ENCODE data around the gene ALAS1.
A peak's percentile ranks its signal among the peaks of the same experiment; 100 is the strongest.

Gene ALAS1

DNA sequence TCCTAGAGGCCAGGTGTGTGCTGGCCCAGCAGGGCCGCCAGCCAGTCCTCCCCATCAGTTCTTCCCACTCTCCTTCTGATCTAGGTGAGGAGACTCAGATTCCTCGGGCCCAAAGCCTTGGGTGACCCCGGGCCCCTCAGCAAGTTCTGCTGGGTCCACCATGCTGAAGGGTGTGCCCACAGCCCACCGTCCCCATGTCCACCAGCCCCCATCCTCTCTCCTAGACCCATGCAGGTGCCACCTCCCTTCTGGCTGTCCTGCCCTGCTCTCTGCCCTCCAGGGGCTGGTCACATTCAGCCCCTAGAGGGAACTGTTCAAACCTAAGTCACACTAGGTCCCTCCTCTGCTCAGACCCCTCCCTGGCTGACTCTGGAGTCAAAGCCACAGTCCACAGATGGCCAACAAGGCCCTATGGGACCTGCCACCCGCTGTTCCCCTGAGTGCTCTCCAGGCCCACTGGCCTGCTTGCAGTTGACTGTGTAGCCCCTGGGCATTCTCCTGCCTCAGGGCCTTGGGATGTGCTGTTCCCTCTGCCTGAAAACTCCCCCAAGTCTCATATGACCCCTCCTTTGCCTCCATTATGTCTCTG lies 28.4 kb downstream of the ALAS1 start:
- peaks cover 57% of the 10 kb centered on the region for H3K4me1 Mint-ChIP-seq (ENCODE audit: low read depth)
- H3K36me3 Mint-ChIP-seq (ENCODE audit: low read depth), result peaks cover 70% of the 10 kb centered on the region
- peaks cover 5% of the 10 kb centered on the region for H3K27me3 Mint-ChIP-seq
- intact Hi-C loops (cut with micrococcal nuclease), result no loop called here
- no peak overlapping the region for H3K4me3 Mint-ChIP-seq
- H3K27ac Mint-ChIP-seq, result peak overlapping the region; percentile 47
- H3K9me3 Mint-ChIP-seq, result no peaks in the 10 kb centered on the region

DNA sequence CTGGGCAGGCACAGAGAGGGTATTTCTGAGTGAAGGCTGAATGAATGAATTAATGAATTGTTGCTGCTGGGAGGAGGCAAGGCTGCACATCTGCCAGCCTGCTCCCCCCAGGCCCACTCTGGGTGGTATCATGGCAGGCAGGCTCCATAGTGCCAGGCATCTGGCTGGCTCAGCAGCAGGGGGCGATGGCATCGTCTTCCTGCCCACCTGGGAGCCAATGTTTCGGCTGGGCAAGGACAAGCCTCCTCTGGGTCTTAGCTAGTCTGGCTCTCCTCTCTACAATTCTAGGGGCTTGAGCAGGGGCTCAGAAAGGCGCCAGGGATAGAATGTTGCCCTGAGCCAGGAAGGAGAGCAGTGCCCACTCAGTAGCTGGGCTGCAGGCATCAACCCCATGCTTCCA lies 29.2 kb downstream of the ALAS1 start:
- Mint-ChIP-seq H3K27me3 (peaks cover 5% of the 10 kb centered on the region), H3K27ac (peak overlapping the region; percentile 47), H3K4me3 (no peak overlapping the region), H3K4me1 (ENCODE audit: low read depth) (peaks cover 65% of the 10 kb centered on the region), H3K9me3 (no peaks in the 10 kb centered on the region), H3K36me3 (ENCODE audit: low read depth) (peaks cover 71% of the 10 kb centered on the region)
- intact Hi-C loops (cut with micrococcal nuclease), result no loop called here

DNA sequence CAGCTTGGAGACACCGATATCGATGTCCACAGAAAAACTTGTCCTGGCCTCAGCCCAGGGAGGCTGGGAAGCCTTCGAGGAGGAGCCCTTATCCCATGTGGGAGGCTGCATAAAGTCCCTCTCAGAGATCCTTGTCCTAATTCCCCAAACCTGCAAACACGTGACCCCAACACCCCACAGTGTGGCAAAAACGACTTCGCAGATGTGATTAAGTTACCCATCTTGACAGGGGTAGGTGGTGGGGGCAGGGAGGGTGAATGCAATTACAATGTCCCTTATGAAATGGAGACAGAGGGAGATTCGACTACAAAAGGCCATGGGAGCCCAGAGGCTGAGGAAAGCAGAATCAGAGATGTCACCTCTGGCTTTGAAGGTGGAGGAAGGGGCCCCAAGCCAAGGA lies 29.8 kb downstream of the ALAS1 start:
- Mint-ChIP-seq H3K4me1 (ENCODE audit: low read depth) (peaks cover 72% of the 10 kb centered on the region), H3K27ac (no peak overlapping the region), H3K27me3 (peaks cover 5% of the 10 kb centered on the region), H3K36me3 (ENCODE audit: low read depth) (peaks cover 71% of the 10 kb centered on the region), H3K4me3 (no peak overlapping the region), H3K9me3 (no peaks in the 10 kb centered on the region)
- intact Hi-C loops (cut with micrococcal nuclease), result no loop called here

DNA sequence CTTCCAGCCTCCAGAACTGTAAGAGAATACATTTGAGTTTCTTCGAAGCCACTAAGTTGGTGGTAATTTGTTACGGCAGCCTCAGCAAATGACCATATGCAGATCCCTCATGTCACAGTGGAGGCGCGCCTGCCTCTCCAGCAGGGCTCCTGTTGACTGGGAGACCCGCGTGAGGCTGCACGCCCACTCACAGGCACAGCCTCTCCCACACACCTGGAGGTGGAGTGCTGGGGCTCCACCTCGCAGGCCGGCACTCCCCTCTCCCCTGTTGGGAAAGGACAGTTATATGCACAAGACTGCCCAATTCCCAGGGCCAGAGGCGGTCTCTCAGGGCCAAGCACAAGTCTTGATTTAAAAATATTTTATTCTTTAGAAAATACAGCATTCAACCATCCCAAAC lies 30.3 kb downstream of the ALAS1 start:
- Mint-ChIP-seq H3K36me3 (ENCODE audit: low read depth) (peaks cover 71% of the 10 kb centered on the region), H3K4me3 (no peak overlapping the region), H3K27me3 (peaks cover 5% of the 10 kb centered on the region), H3K4me1 (ENCODE audit: low read depth) (peaks cover 72% of the 10 kb centered on the region), H3K27ac (no peak overlapping the region), H3K9me3 (no peaks in the 10 kb centered on the region)
- intact Hi-C loops (cut with micrococcal nuclease), result no loop called here

DNA sequence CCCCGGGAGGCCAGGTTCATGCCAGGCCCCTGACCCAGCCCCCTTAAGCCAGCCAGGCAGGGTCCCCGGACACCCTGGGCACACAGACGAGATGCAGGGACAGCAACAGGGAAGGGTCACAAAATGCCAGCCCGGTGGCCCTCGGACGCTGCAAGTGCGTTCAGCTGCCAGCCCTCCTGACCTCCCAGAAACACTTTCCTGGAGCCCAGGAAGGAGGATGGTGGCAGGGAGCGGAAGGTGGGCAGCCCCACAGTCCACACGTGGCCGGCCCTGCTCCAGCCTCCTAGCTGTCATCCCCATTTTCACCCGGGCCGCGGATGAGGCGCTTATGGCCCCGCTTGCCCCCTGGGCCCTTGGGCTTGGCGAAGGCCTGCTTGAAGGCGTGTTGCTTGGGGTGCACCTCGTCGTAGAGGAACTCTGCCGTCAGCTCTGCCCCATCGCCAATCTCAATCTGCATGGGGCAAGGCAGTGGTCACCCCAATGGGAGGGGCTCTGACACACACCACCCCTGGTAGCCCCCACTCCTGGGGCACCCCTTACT lies 30.9 kb downstream of the ALAS1 start:
- no peak overlapping the region for H3K4me3 Mint-ChIP-seq
- intact Hi-C loops (cut with micrococcal nuclease), result no loop called here
- peaks cover 72% of the 10 kb centered on the region for H3K4me1 Mint-ChIP-seq (ENCODE audit: low read depth)
- H3K27me3 Mint-ChIP-seq, result peaks cover 2% of the 10 kb centered on the region
- H3K27ac Mint-ChIP-seq, result no peak overlapping the region
- peaks cover 71% of the 10 kb centered on the region for H3K36me3 Mint-ChIP-seq (ENCODE audit: low read depth)
- H3K9me3 Mint-ChIP-seq, result no peaks in the 10 kb centered on the region

DNA sequence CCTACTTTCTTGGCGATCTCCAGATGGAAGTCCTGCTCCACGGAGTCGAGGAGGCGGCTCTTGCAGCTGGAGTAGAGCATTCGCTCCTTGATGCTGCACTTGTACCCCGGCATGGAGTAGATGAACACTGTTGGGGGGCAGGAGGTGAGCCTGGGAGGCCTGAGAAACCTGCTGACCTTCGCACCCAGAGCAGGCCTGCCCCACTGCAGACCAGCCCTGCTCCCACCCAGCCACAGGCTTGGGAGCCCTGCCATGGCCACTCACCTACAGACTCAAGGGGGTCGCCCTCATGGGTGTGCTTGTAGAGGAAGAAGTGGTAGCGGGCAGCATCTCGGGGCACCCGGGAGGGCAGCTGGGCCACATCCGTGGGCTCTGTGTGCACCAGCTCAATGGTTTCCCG lies 31.7 kb downstream of the ALAS1 start:
- Mint-ChIP-seq H3K36me3 (ENCODE audit: low read depth) (peaks cover 78% of the 10 kb centered on the region), H3K4me3 (no peak overlapping the region), H3K27ac (no peak overlapping the region), H3K4me1 (ENCODE audit: low read depth) (peaks cover 73% of the 10 kb centered on the region), H3K9me3 (no peaks in the 10 kb centered on the region), H3K27me3 (no peaks in the 10 kb centered on the region)
- intact Hi-C loops (cut with micrococcal nuclease), result loop anchor here (2.0 kb wide), 1 partner anchor 109 kb away; no protein-coding TSS in a partner anchor

DNA sequence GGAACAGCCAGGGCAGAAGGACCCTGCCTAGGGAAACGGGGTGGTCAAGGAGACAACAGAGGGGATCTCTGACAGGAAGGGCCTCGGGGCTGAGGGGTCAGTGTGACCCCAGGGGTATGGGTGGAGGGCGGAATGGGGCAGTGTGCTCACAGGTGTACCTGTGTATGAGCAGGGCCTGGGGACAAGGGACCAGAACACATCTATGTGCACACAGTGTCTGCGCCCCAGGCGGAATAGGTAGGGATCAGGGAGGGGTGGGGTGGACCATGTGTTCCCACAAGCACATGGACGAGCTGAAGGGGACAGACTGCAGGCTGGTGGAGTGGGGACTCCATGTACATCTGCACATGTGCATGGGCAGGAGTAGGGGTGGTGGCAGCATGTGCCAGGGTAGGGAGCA lies 32.5 kb downstream of the ALAS1 start:
- Mint-ChIP-seq H3K9me3 (no peaks in the 10 kb centered on the region), H3K27ac (no peak overlapping the region), H3K27me3 (no peaks in the 10 kb centered on the region), H3K4me3 (no peak overlapping the region), H3K4me1 (ENCODE audit: low read depth) (peaks cover 73% of the 10 kb centered on the region), H3K36me3 (ENCODE audit: low read depth) (peaks cover 86% of the 10 kb centered on the region)
- intact Hi-C loops (cut with micrococcal nuclease), result loop anchor here (2.0 kb wide), 1 partner anchor 108 kb away; no protein-coding TSS in a partner anchor

DNA sequence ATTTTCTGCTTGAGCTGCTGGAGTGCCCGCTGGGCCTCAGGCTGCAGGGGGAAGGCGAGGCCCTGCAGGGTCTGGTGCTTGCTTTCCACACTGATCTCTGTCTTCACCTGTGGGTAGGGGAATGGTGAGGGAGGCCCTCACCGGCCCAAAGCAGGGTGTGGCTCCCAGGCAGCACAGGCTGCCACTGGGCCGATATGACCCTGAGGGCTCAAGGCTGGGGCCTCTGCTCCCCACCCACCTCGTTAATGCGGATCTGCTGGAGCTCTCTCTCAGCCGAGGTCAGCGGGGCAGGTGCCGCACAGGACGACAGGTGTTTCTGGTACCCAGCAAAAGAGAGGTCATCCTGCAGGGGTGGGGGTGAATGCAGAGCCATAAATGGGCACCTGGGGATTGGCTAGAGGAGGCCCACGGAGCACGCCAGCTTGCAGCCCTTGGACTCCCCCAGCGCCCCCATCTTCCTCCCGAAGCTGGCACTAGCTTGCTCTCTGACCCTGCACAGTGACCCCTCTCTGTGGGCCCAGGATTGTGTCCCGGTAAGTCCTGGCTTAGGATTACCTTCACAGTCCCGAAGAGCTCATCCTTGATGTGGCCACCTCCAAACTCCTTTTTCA lies 33.0 kb downstream of the ALAS1 start:
- peaks cover 73% of the 10 kb centered on the region for H3K4me1 Mint-ChIP-seq (ENCODE audit: low read depth)
- H3K4me3 Mint-ChIP-seq, result no peak overlapping the region
- H3K9me3 Mint-ChIP-seq, result no peaks in the 10 kb centered on the region
- H3K27ac Mint-ChIP-seq, result no peak overlapping the region
- intact Hi-C loops (cut with micrococcal nuclease), result loop anchor here (2.0 kb wide), 1 partner anchor 108 kb away; no protein-coding TSS in a partner anchor
- H3K27me3 Mint-ChIP-seq, result no peaks in the 10 kb centered on the region
- peaks cover 91% of the 10 kb centered on the region for H3K36me3 Mint-ChIP-seq (ENCODE audit: low read depth)

DNA sequence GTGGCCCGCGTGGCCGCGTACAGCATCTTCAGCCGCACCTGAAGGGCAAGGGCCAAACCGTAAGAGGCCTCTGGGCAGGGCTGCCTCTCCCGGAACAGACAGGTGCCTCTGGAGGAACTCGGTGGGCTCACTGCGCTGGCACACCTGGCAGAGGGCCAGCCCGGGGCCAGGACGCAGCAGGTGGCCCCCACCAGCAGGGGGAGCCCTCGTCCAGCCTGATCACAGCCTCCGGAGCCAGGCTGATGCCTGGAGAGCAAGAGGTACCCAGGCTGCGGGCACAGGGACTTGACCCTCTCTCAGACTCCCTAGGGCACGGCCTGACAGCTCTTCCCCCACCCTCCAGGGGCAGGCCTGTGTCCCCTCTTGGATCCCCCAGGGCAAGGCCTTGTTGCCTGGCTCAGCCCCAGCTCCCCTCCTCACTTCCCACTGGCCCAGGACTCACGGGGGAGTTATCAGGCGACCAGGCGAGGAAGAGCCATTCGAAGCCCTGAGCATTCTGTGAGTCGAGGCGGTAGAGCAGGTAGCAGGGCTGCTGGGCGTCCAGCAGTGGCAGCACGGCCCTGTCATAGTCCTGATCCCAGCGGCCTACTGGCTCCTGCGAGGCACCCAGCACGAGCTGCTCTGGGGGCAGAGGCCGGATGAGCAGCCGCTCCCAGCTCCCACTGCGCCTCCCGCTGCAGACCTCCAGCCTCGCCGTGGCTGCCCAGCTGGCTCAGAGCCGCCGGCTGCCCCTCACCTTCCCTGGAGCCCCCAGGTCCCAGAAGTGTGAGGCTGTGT lies 33.7 kb downstream of the ALAS1 start:
- Mint-ChIP-seq H3K9me3 (no peaks in the 10 kb centered on the region), H3K4me1 (ENCODE audit: low read depth) (peaks cover 73% of the 10 kb centered on the region), H3K27me3 (no peaks in the 10 kb centered on the region), H3K4me3 (no peak overlapping the region), H3K36me3 (ENCODE audit: low read depth) (peaks cover 98% of the 10 kb centered on the region), H3K27ac (peak overlapping the region; percentile 3)
- intact Hi-C loops (cut with micrococcal nuclease), result loop anchor here (2.0 kb wide), 1 partner anchor 107 kb away; no protein-coding TSS in a partner anchor

DNA sequence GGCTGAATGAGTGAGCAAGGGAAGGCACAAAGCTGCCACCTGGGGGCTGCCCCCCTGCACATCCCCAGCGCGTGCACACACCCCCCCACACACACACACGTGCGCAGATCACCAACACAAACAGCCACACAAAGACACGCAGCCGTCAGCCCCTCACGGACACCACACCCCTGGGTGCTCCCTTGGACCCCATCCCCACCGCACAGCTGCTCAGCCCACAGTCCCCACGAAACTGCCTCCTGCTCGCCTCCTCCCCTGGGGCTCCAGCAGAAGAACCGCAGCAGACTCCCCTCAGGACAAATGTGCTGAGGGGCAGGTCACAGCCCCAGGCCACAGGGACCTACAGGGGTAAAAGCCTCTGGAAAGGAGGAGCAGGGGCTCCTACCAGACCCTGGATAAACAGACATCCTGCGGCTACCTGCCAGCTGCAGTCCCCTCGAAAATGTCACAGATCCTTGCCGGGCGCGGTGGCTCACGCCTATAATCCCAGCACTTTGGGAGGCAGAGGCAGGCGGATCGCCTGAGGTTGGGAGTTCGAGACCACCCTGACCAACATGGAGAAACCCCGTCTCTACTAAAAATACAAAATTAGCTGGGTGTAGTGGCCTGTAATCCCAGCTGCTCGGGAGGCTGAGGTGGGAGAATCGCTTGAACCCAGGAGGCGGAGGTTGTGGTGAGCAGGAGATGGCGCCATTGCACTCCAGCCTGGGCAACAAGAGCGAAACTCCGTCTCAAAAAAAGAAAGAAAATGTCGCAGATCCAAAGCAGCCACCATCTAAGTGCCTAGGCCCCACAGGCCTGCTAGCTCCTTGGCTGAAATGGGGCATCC lies 34.5 kb downstream of the ALAS1 start:
- intact Hi-C loops (cut with micrococcal nuclease), result no loop called here
- peaks cover 77% of the 10 kb centered on the region for H3K4me1 Mint-ChIP-seq (ENCODE audit: low read depth)
- no peaks in the 10 kb centered on the region for H3K27me3 Mint-ChIP-seq
- no peaks in the 10 kb centered on the region for H3K9me3 Mint-ChIP-seq
- H3K27ac Mint-ChIP-seq, result peak overlapping the region; percentile 3
- H3K36me3 Mint-ChIP-seq (ENCODE audit: low read depth), result peaks cover 97% of the 10 kb centered on the region
- H3K4me3 Mint-ChIP-seq, result no peak overlapping the region

DNA sequence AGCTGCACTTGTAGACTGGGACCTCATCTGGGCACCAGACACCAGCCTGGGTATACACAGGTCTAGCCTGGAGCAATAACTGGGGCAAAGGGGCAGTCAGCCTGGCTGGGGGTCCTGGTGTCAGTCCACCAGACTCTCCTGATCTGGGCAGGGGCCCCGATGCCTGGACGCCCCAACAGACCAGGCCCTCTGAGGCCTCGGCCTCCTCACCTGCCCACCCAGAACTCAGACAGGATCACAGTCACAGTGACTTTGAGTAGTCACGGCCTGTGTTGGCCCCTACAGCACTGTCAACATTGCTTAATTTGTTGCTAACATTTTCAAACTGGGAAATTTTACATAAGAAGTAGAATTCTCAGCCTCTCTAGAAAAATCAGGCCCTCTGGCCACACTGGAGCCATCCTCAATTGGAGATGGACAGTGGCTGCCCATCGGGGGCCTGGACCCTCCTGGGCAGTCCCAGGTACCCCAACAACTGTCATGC lies 35.2 kb downstream of the ALAS1 start:
- Mint-ChIP-seq H3K4me1 (ENCODE audit: low read depth) (peaks cover 84% of the 10 kb centered on the region), H3K36me3 (ENCODE audit: low read depth) (peaks cover 93% of the 10 kb centered on the region), H3K4me3 (no peak overlapping the region), H3K27me3 (no peaks in the 10 kb centered on the region), H3K27ac (no peak overlapping the region), H3K9me3 (no peaks in the 10 kb centered on the region)
- intact Hi-C loops (cut with micrococcal nuclease), result no loop called here

DNA sequence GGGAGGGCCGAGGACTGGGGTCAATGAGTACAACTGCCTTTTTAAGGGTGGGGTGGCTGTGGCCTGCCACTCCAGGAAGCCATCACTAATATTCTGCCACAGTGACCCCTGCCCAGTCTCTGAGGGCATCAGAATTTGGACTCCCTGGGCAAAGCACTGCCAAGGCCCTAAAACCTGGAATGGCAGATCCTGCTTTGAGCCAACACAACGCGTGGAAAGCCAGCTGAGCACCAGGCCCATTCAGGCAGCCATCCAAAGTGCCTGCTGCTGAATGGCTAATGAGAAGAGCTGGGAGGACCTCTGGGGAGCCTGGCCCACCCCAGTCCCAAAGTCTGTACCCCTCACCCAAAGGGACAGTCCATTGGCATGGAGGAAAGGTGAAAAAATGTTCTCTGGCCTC lies 36.0 kb downstream of the ALAS1 start:
- H3K4me3 Mint-ChIP-seq, result no peak overlapping the region
- H3K27ac Mint-ChIP-seq, result no peak overlapping the region
- H3K9me3 Mint-ChIP-seq, result no peaks in the 10 kb centered on the region
- H3K27me3 Mint-ChIP-seq, result no peaks in the 10 kb centered on the region
- H3K36me3 Mint-ChIP-seq (ENCODE audit: low read depth), result peaks cover 93% of the 10 kb centered on the region
- intact Hi-C loops (cut with micrococcal nuclease), result no loop called here
- H3K4me1 Mint-ChIP-seq (ENCODE audit: low read depth), result peaks cover 88% of the 10 kb centered on the region
